ENCODE results near the gene C2orf15. TPM values are rescaled to one million over a fixed set of nuclear protein-coding genes. Genes with fewer than 3 reads are reported as not detected.

Gene C2orf15
- total and polyA plus RNA-seq, 9 of the 15 experiments (the other 6 are each of a cell fraction or from before 2014, with no cell fraction given) = 0.04 to 0.27 (median 0.15) TPM; not detected in 1

GRCh38 chr2:99154643-99155536 lies 13.4 kb downstream of the C2orf15 start, which contains the start of the genes LIPT1 and TSGA10 (continued):
- TF ChIP-seq SFPQ (IDR thresholded peaks at IDR 0.05; ENCODE audit: low read depth, low read length) (no peak), RCOR1 (IDR thresholded peaks at IDR 0.05; ENCODE audit: borderline replicate concordance in 1 of 2, low read depth in 2 of 2, low read length in 2 of 2) (peak in 1 of 2 experiments; percentile 15; a peak in 1 of 4 replicates), CEBPB (tag; IDR thresholded peaks at IDR 0.05) (no peak), ZBTB11 (CRISPR knock-in tag; IDR thresholded peaks at IDR 0.05) (peak; percentile 45 to 93 (median 61); a peak in 4 of 6 replicates), HCFC1 (IDR thresholded peaks at IDR 0.05; ENCODE audit: low read depth, low read length) (peak; percentile 59), ARHGAP35 (IDR thresholded peaks at IDR 0.05; ENCODE audit: partially characterized antibody) (no peak), ATF1 (CRISPR knock-in tag; IDR thresholded peaks at IDR 0.05) (0 out of 2 replicates have a peak, but pooled peaks have one; percentile 33), ATF1 (tag; IDR thresholded peaks at IDR 0.05) (peak; percentile 94), L3MBTL2 (IDR thresholded peaks at IDR 0.05) (peak; percentile 91), E2F6 (IDR thresholded peaks at IDR 0.05; ENCODE audit: borderline replicate concordance in 1 of 2, extremely low read depth in 1 of 2, insufficient read depth in 1 of 2, insufficient read length in 1 of 2, low read depth in 1 of 2, low read length in 1 of 2, poor library complexity in 1 of 2, severe bottlenecking in 1 of 2) (peak in 1 of 2 experiments; percentile 67), DPF2 (IDR thresholded peaks at IDR 0.05) (peak; percentile 72; the same call in 1 of the 2 replicates), STAT5A (IDR thresholded peaks at IDR 0.05; ENCODE audit: borderline replicate concordance, low read length) (no peak), JUND (IDR thresholded peaks at IDR 0.05; ENCODE audit: borderline replicate concordance, low read depth, low read length) (peak; percentile 77), JUND (tag; IDR thresholded peaks at IDR 0.05; ENCODE audit: borderline replicate concordance, low read depth, low read length) (peak; percentile 54; the same call in 1 of the 3 replicates), ZNF217 (CRISPR knock-in tag; IDR thresholded peaks at IDR 0.05) (no peak), SLC30A9 (CRISPR knock-in tag; IDR thresholded peaks at IDR 0.05) (no peak), NELFE (IDR thresholded peaks at IDR 0.05; ENCODE audit: insufficient read depth, insufficient read length) (no peak), VEZF1 (CRISPR knock-in tag; IDR thresholded peaks at IDR 0.05) (peak; percentile 81)
